Measurements from ENCODE around the gene RASAL1.

DNA sequence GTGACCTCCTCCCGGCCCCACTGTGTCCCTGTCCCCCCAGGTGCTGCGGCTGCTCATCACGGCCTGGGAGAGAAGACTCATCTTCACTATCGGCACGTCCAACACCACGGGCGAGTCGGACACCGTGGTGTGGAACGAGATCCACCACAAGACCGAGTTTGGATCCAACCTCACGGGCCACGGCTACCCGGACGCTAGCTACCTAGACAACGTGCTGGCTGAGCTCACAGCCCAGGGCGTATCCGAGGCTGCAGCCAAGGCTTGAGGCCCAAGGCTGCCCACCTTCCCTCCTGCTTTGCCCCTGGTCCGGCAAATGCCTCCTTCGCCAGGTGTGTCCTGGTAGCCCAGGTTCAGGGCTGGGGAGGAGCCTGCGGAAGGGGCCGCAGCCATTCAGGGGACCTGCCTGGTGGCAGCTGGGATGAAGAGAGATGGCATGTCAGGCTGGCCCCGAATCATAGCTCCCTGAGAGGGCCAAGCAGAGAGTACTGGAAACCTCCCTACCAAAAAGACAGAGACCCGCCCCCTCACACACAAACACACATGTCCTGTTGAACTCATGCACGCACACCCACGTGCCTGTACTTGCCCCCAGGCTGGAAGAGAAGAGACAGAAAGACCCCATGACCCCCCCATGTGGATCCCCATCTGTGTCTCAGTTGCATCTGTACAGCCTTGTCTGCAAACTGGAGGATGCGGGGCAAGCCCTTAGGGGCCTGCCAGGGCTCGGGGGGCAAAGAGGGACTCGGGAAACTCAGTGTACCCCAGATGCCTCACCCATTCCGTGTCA lies 38.7 kb downstream of the RASAL1 start:
- TF ChIP-seq, protein P1, sequence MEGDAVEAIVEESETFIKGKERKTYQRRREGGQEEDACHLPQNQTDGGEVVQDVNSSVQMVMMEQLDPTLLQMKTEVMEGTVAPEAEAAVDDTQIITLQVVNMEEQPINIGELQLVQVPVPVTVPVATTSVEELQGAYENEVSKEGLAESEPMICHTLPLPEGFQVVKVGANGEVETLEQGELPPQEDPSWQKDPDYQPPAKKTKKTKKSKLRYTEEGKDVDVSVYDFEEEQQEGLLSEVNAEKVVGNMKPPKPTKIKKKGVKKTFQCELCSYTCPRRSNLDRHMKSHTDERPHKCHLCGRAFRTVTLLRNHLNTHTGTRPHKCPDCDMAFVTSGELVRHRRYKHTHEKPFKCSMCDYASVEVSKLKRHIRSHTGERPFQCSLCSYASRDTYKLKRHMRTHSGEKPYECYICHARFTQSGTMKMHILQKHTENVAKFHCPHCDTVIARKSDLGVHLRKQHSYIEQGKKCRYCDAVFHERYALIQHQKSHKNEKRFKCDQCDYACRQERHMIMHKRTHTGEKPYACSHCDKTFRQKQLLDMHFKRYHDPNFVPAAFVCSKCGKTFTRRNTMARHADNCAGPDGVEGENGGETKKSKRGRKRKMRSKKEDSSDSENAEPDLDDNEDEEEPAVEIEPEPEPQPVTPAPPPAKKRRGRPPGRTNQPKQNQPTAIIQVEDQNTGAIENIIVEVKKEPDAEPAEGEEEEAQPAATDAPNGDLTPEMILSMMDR (IDR thresholded peaks at IDR 0.05; ENCODE audit: low read length): no peak
- no peak for TF ChIP-seq EZH2 (IDR thresholded peaks at IDR 0.05; ENCODE audit: borderline replicate concordance, low read length)
